HG03103 (cell line): ENCODE data around the gene DLG2.

ENCODE experiments used
- ATAC-seq: cut with Tn5 transposase; IDR thresholded peaks from one replicate; pipeline ENCODE4 v1.9.1; 2021; ENCODE audit warnings: low read depth; ENCODE audit not compliant: unreplicated experiment

Gene DLG2

GRCh38 chr11:84106541-84106940, 1520.6 kb downstream of the DLG2 start:
- no peak for ATAC-seq

- no peak for ATAC-seq
Measured at GRCh38 chr11:84105148-84105547, 1522.0 kb downstream of the DLG2 start.

DNA sequence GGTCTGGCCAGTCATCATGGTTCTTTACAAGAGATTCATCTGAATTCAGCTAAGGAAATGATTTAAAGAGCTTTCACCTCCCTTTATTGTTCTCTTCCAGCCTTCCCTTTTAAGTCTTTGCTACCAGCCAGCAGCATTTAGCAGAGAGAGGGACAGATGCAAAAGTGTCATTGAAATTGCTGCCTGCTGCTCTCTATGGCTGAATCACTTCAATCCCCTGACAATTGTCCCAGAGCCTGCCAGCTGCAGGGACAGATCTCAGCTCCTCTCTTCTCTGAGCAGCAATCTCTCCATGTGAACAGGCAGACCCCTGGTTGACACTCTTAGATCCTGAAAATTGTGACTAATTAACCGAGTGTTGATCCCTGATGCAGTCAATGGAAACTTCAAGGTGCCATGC, 1524.0 kb downstream of the DLG2 start:
- no peak for ATAC-seq

DNA sequence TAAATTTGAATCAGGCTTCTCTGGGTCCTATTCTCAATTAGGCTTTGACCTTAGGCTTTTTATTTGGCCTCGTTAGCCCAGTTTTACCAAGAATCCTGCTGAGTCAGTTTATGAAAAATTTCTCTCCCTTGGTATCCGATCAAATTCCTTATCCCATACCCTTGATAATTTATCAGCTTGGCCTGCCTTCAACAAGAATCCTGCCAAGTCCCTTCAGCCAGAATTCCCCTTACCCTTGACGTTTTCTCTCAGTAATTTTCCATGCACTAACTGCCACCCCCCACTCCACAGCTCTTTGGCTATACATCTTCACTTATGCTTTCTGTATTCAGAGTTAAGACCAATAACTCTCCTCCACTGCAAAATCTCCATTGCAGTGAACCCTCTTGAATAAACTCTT, 1530.0 kb downstream of the DLG2 start:
- no peak for ATAC-seq

DNA sequence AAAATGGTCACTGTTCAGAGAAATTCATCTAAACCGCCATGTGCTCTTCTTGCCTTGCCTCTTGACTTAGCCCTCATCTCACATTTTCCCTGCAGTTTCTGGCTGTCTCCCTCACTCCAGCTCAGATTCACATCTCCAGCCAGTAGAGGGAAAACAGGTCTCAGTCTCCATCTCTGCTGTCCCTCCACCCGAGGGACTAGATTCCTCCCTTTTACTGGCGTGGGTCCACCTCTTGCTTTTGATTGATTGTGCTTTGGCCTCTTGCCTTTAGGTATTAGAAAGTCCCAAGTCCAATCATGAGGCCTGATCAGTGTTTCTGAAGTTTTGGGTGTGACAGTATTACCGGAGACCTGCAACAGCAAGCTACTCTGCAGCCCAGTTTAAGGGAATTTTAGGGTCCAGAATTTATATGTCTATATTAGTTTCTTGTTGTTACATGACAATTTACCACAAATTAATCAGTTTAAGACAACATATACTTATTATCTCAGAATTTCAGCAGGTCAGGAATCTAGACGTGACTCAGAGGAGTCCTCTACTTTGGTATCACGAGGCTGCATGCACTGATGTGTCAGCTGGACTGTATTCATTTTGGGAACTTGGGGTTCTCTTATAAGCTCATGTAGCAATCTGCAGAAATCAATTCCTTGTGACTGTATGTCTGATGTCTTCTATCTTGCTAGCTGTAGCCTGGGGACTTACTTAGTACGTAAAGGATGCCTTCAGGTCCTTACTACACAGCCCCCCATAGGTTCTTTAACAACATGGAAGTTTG, 1535.7 kb downstream of the DLG2 start:
- ATAC-seq = no peak

- no peak for ATAC-seq
Measured at GRCh38 chr11:84089072-84090057, 1537.8 kb downstream of the DLG2 start.

- no peak for ATAC-seq
Measured at GRCh38 chr11:84071851-84072250, 1555.3 kb downstream of the DLG2 start.

- no peak for ATAC-seq
Measured at GRCh38 chr11:84069048-84069447, 1558.1 kb downstream of the DLG2 start.

- ATAC-seq = no peak
Measured at GRCh38 chr11:84061726-84062125, 1565.4 kb downstream of the DLG2 start.

DNA sequence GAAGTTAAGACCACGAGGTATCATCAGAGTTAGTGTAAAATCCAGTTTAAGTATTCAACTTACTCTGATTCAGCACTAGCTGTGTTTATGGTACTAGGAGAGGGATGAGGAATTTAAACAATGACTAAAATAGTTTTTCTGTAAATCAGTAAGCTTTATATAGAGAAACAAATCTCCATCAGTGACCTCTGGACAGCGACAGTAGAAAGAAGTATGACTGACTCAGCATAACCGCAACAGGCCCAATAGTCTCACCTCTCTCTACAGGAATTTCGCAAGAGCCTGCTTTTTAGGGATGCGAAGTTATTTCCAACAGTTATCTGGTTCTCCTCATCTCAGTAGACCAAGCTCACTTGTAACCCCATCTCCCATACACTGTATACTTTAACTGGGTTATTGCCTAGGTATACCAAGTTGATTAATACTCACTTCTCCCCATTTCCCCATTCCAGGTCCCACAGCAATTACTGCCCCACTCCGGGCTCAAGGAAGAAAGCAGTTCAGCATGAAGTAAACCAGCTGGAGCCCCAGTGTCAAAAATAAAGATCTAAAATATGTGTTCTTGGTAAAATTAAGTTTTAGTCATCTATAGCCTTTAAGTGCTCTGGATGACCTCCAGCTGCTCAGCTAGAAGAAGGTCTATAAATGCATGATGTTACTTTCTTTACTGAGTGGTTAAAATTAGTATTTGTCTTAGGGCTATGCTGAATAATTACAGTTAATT, 1570.3 kb downstream of the DLG2 start:
- ATAC-seq = no peak

DNA sequence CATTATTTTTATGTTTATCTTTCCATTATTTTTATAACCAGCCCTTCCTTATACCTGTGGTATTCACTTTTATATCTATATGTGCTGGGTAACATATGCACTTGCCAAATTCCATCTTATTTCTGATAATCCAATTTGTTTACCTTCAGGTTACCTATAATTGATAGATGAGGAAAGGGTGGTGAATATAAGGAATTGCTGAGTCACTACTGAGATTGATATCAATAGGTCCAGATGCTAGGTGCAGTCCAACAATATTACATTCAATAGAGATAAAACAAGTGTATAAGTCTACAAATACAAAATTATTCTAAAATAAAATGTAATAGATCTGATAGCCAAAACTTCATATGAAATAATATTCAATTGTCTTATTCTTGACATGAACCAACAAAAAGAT, 1582.0 kb downstream of the DLG2 start:
- no peak for ATAC-seq

DNA sequence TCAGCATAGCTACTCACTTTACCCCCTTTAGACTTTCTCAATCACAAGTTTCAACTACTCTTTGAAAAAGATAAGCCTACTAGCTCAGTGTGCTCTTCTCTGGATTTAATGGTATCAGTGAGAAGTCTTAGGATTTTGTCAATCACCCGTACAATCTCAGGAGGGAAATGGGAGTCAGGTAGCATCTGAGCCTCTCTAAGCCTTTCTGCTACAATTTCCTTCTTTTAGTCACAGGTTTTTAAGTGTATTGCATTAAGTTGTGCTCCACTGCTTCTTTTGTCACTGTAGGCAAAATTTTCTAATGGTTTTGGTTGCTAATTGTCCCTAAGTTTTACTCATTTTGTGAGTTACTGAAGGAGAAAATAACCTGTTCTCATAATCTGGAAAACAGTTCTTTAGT, 1582.4 kb downstream of the DLG2 start:
- no peak for ATAC-seq

- ATAC-seq = no peak
Measured at GRCh38 chr11:84036664-84037194, 1590.4 kb downstream of the DLG2 start.

GRCh38 chr11:84035645-84036044, 1591.5 kb downstream of the DLG2 start:
- ATAC-seq = no peak

DNA sequence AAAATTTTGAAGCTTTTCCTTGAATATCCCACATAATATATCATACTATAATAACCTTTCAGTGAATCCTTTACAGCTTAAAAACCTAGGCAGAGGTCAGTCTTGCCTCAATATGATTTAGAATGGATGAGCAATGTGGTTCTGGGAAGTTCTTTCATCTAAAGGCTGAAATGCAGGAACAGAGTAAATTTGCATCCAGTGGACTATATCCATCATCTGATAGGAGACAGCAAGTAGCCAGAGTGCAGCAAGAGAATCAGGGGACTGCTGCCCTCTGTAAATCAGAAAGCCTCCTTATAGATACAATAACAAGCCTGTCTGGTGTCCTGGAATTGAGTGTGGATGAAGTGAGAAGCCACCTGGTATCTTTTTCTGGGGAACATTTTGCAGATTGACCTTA, 1592.7 kb downstream of the DLG2 start:
- ATAC-seq = no peak

- no peak for ATAC-seq
Measured at GRCh38 chr11:84024266-84024665, 1602.9 kb downstream of the DLG2 start.

DNA sequence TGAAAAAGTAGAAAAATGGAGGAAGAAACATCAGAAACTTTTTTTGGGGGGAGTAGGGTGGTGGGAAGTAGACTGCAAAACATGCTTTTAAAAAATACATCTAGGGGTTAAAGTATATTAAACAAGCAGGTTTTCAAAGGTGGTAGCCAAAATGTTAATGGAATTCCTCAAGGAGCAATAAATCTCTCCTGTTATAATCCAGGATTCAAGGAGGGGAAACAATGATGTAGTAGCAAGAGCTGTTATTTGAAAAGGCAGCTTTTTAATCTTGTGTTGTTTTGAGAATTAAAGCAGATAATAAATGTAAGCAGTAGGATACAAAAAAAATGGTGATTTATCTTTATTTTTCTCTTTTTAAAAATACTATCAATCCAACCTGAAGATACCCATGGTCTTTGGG, 1604.4 kb downstream of the DLG2 start:
- ATAC-seq = no peak

DNA sequence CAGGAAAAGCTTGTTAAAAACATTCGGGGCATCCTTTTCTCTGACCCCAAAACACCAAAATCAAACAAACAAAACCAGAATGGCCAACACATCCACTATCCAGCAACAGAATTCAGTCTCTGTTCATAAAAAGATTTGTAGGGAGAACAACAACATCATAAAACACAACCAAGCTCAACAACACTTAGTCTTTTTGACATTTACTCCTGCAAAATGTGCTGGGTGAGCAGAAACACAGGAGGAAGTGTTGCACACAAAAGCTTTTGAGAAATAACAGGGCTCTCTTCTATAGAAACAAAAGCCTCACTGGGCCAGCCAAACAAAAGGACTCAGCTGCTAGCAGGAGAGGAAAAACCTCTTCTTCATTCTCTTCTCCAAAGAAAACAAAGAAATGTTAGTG, 1604.9 kb downstream of the DLG2 start:
- no peak for ATAC-seq

DNA sequence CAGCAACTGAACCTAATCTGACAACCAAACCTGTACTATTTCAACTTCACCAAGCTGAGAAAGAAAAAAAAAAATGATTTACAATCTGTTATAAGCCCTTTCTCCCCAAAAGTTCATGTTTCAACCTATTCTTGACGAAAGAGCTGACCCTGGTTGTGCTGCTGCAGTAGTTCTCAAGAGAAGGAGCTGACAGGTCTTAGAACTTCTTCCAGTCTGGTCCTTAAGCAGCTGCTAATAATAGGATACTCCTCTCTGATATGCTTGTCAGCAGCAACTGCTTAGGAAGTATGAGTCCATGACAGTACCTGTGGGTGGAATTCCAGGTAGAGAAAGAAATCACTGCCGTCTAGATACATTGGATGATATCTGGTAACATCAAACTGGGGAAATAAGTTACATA, 1605.9 kb downstream of the DLG2 start:
- no peak for ATAC-seq

- no peak for ATAC-seq
Measured at GRCh38 chr11:84019571-84020194, 1607.5 kb downstream of the DLG2 start.
